ENCODE results near the gene RNMT. TPM values are rescaled to one million over a fixed set of nuclear protein-coding genes. Genes with fewer than 3 reads are reported as not detected.
A peak's percentile ranks its signal among the peaks of the same experiment; 100 is the strongest.

The RNMT gene
- total RNA-seq, 1 experiment from 2014 or later = 48.8 TPM

DNA sequence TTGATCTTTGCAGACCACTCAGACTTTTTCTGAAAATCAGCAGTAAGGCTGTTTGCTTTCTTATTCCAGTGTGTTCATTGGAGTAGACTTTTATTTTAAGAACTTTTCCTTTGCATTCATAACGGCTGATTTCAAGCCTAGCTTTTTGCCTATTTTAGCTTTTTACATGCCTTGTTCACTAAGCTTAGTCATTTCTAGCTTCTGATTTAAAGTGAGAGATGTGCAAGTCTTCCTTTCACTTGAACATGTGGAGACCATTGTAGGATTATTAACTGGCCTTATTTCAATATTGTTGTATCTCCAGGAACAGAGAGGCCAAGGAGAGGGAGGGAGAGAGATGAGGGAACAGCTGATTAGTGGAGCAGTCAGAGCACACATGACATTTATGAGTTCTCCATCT is 32.1 kb downstream of the RNMT start:
- H3K4me3 ChIP-seq = no peak overlapping the region
- intact Hi-C loops (cut with micrococcal nuclease; ENCODE audit: unreplicated experiment) = no loop called here
- no peaks in the 10 kb centered on the region for H3F3A ChIP-seq (ENCODE audit: insufficient read depth, low read depth)
- peaks cover 35% of the 10 kb centered on the region for H3K36me3 ChIP-seq (ENCODE audit: low read depth)
- H3K9me3 ChIP-seq (ENCODE audit: insufficient read depth, low read depth) = no peaks in the 10 kb centered on the region
- no peaks in the 10 kb centered on the region for H3K27me3 ChIP-seq (ENCODE audit: insufficient read depth, low read depth)
- no peak overlapping the region for H3K4me2 ChIP-seq
- H3K4me1 ChIP-seq (replicated peaks; ENCODE audit: insufficient read depth) = no peaks in the 10 kb centered on the region
- no TSS peak for BruUV-seq (replicated peaks)
- no peak overlapping the region for H3K27ac ChIP-seq
- ChIA-PET CTCF (no interaction called here), POLR2A (ENCODE audit: unreplicated experiment) (no interaction called here)
- no peak overlapping the region for H2AFZ ChIP-seq
- H3K9me2 ChIP-seq (ENCODE audit: insufficient read depth) = no peaks in the 10 kb centered on the region
- H4K20me1 ChIP-seq (ENCODE audit: insufficient read depth) = no peaks in the 10 kb centered on the region
- no peaks in the 10 kb centered on the region for H3K79me2 ChIP-seq (ENCODE audit: low read depth)
- TF ChIP-seq, protein P1, sequence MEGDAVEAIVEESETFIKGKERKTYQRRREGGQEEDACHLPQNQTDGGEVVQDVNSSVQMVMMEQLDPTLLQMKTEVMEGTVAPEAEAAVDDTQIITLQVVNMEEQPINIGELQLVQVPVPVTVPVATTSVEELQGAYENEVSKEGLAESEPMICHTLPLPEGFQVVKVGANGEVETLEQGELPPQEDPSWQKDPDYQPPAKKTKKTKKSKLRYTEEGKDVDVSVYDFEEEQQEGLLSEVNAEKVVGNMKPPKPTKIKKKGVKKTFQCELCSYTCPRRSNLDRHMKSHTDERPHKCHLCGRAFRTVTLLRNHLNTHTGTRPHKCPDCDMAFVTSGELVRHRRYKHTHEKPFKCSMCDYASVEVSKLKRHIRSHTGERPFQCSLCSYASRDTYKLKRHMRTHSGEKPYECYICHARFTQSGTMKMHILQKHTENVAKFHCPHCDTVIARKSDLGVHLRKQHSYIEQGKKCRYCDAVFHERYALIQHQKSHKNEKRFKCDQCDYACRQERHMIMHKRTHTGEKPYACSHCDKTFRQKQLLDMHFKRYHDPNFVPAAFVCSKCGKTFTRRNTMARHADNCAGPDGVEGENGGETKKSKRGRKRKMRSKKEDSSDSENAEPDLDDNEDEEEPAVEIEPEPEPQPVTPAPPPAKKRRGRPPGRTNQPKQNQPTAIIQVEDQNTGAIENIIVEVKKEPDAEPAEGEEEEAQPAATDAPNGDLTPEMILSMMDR (conservative IDR thresholded peaks at IDR 0.05) = no peak
- no peak for TF ChIP-seq EZH2 (IDR thresholded peaks at IDR 0.05; ENCODE audit: low read depth)
- DNase-seq = no peak

DNA sequence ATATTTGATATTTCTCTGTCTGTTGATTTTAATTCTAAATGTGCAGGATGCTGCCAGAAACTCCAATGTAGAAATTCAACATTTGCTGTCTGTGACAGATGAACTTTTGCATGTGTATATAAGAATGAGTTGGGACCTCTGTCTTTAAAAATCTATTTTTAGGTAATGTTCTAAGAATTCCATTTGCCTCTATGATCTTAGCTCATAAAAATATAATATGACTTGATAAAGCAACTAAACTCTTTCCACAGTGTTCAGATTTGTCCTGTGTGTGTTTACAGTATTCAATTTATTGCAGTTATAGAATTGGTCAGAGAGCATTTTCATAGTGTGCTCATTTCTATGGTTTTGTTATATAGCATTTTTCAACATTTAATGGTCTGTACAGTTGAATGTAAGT is 33.6 kb downstream of the RNMT start:
- no peak overlapping the region for H3K4me3 ChIP-seq
- H3K36me3 ChIP-seq (ENCODE audit: low read depth) = peaks cover 21% of the 10 kb centered on the region; the same call in 1 of the 2 replicates
- no peaks in the 10 kb centered on the region for H3F3A ChIP-seq (ENCODE audit: insufficient read depth, low read depth)
- H3K9me2 ChIP-seq (ENCODE audit: insufficient read depth) = no peaks in the 10 kb centered on the region
- no peak for TF ChIP-seq EZH2 (IDR thresholded peaks at IDR 0.05; ENCODE audit: low read depth)
- TF ChIP-seq, protein P1 (conservative IDR thresholded peaks at IDR 0.05) = no peak
- ChIA-PET POLR2A (ENCODE audit: unreplicated experiment) (no interaction called here), CTCF (no interaction called here)
- no peaks in the 10 kb centered on the region for H4K20me1 ChIP-seq (ENCODE audit: insufficient read depth)
- no peak overlapping the region for H2AFZ ChIP-seq
- no peak overlapping the region for H3K4me2 ChIP-seq
- DNase-seq = no peak
- H3K79me2 ChIP-seq (ENCODE audit: low read depth) = no peaks in the 10 kb centered on the region
- H3K9me3 ChIP-seq (ENCODE audit: insufficient read depth, low read depth) = no peaks in the 10 kb centered on the region
- H3K27ac ChIP-seq = no peak overlapping the region
- no TSS peak for BruUV-seq (replicated peaks)
- H3K27me3 ChIP-seq (ENCODE audit: insufficient read depth, low read depth) = no peaks in the 10 kb centered on the region
- intact Hi-C loops (cut with micrococcal nuclease; ENCODE audit: unreplicated experiment) = no loop called here
- no peaks in the 10 kb centered on the region for H3K4me1 ChIP-seq (replicated peaks; ENCODE audit: insufficient read depth)

DNA sequence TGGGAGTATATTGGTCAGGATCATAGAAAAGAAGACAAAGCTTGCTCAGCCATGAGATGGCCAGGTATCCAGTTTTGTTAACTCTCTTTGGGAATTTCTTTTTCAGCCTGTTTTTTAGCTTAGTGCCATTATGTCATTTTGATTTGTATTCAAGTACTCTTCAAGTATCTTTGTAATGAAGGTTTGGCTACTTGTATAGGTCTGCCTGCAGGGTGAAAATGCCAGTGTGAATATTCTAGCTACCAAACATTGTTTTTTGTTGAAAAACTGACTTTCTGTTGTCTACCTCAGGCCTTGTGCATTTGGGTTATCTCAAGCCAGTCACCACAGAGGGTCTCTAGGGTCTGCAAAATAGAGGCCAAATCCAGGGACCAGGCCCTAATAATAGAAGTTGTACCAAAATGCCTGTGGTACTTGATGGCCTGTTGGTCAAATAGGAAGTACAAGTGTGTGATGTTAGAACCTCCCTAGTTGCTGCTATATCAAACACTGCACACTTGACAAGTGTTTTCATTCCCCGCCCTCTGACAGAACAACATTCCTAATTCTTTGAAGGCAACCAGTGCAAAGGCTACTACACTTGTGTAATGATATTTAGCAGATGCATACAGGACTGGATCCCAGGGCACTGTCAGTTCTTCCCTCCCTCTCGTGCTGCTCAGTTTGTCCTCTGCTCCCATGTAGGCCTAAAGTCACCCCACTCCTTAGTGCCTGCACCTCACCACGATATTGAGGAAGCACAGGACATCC is 36.4 kb downstream of the RNMT start:
- no peak for TF ChIP-seq EZH2 (IDR thresholded peaks at IDR 0.05; ENCODE audit: low read depth)
- TF ChIP-seq, protein P1 (conservative IDR thresholded peaks at IDR 0.05) = no peak
- Histone ChIP-seq H3K4me2 (no peak overlapping the region), H3K9me2 (ENCODE audit: insufficient read depth) (no peaks in the 10 kb centered on the region), H3F3A (ENCODE audit: insufficient read depth, low read depth) (no peaks in the 10 kb centered on the region), H3K79me2 (ENCODE audit: low read depth) (no peaks in the 10 kb centered on the region), H3K9me3 (ENCODE audit: insufficient read depth, low read depth) (peaks cover 4% of the 10 kb centered on the region; the same call in 1 of the 2 replicates), H3K27me3 (ENCODE audit: insufficient read depth, low read depth) (no peaks in the 10 kb centered on the region), H4K20me1 (ENCODE audit: insufficient read depth) (no peaks in the 10 kb centered on the region), H3K4me1 (replicated peaks; ENCODE audit: insufficient read depth) (no peaks in the 10 kb centered on the region), H3K36me3 (ENCODE audit: low read depth) (0 out of 2 replicates have a peak, but pooled peaks cover 12% of the 10 kb centered on the region), H3K4me3 (no peak overlapping the region), H2AFZ (no peak overlapping the region), H3K27ac (no peak overlapping the region)
- ChIA-PET POLR2A (ENCODE audit: unreplicated experiment) (interaction anchor here (0.7 kb wide), 1 partner anchor 879 kb away, joined by 4 read pairs; the partner anchor contains the start of gene PTPN2), CTCF (no interaction called here)
- BruUV-seq (replicated peaks) = TSS peak; percentile 12
- no peak for DNase-seq
- intact Hi-C loops (cut with micrococcal nuclease; ENCODE audit: unreplicated experiment) = no loop called here
